Endodermal cell (in vitro differentiated cells): ENCODE measurements around the gene ACTN4. TPM values are rescaled to one million over a fixed set of nuclear protein-coding genes. Genes with fewer than 3 reads are reported as not detected.

Experiments
- DNase-seq: peaks from one replicate; pipeline ENCODE4 v3.0.0-alpha.2; 2017
- H3K27ac ChIP-seq: 2 replicates; pipeline ENCODE4 v1.5.1; 2013; ENCODE audit warnings: mild to moderate bottlenecking, low read depth, low read length, moderate library complexity
- H3K27me3 ChIP-seq: 2 replicates; pipeline ENCODE4 v1.6.1; 2013; ENCODE audit warnings: mild to moderate bottlenecking, low read length, moderate library complexity; ENCODE audit not compliant: insufficient read depth, control insufficient read depth, poor library complexity, severe bottlenecking
- H3K36me3 ChIP-seq: 2 replicates; pipeline ENCODE4 v1.7.0; 2013; ENCODE audit warnings: mild to moderate bottlenecking, low read length, moderate library complexity; ENCODE audit not compliant: control insufficient read depth, insufficient read depth
- H3K4me1 ChIP-seq: one replicate; pipeline ENCODE4 v1.7.0; 2013; ENCODE audit warnings: low read length; ENCODE audit not compliant: control insufficient read depth, insufficient read depth
- H3K4me3 ChIP-seq: 2 replicates; pipeline ENCODE4 v1.5.1; 2013; ENCODE audit warnings: mild to moderate bottlenecking, low read length, moderate library complexity
- H3K9ac ChIP-seq: 2 replicates; pipeline ENCODE4 v1.6.1; 2013; ENCODE audit warnings: mild to moderate bottlenecking, low read length, moderate library complexity; ENCODE audit not compliant: poor library complexity, severe bottlenecking; ENCODE audit errors: extremely low read depth
- H3K9me3 ChIP-seq: 2 replicates; pipeline ENCODE4 v1.6.1; 2013; ENCODE audit warnings: mild to moderate bottlenecking, low read length, moderate library complexity; ENCODE audit not compliant: control insufficient read depth
- H3K27ac Mint-ChIP-seq: 2 replicates; pipeline ENCODE4 v1.8.0; 2020; ENCODE audit warnings: mixed read lengths
- H3K27me3 Mint-ChIP-seq: 2 replicates; pipeline ENCODE4 v1.8.0; 2021; ENCODE audit warnings: mild to moderate bottlenecking, mixed read lengths; ENCODE audit not compliant: insufficient read depth
- H3K36me3 Mint-ChIP-seq: 2 replicates; pipeline ENCODE4 v1.8.0; 2020; ENCODE audit warnings: low read depth, mixed read lengths
- H3K4me1 Mint-ChIP-seq: 2 replicates; pipeline ENCODE4 v1.8.0; 2020; ENCODE audit warnings: mixed read lengths
- H3K4me3 Mint-ChIP-seq: 2 replicates; pipeline ENCODE4 v1.8.0; 2020; ENCODE audit warnings: mild to moderate bottlenecking, moderate library complexity, mixed read lengths
- H3K9me3 Mint-ChIP-seq: 2 replicates; pipeline ENCODE4 v1.8.0; 2020; ENCODE audit warnings: mild to moderate bottlenecking, mixed read lengths
- CTCF ChIP-seq: fragments of 200-600 bp; sonication (generic); conservative IDR thresholded peaks from 2 replicates; pipeline ENCODE4 v1.5.0; 2021; ENCODE audit warnings: antibody characterized with exemption, mild to moderate bottlenecking
- WGBS, 2 experiments: methylation state at CpG; one replicate each; pipeline versions ENCODE4 v1.1.5 to v1.1.7; 2013; ENCODE audit warnings: missing lambda C conversion rate in 2 of 2, mixed read lengths in 1 of 2; ENCODE audit not compliant: insufficient coverage in 1 of 2, insufficient read length in 1 of 2; 5-methylcytosine and 5-hydroxymethylcytosine counted together
- total RNA-seq, 2 donors: library from RNA; stranded (reverse); fragmentation: NEBNext Ultra II Directional in 1 of 2; extraction: Animal tissue kit (Norgen Biotek cat#: 25700) in 1 of 2; gene quantifications; 2 replicates in 1 of 2; 3 replicates in 1 of 2; pipeline ENCODE4 v1.2.1, GENCODE V29; 2021

ACTN4 gene
- total RNA-seq, 2 donors from 2014 or later: 378 to 437 TPM

GRCh38 chr19:38733241-38733492, 85.7 kb downstream of the ACTN4 start:
- Histone ChIP-seq H3K9ac (no peak overlapping the region), H3K27me3 (no peaks in the 10 kb centered on the region), H3K9me3 (no peaks in the 10 kb centered on the region), H3K4me3 (no peak overlapping the region), H3K27ac (no peak overlapping the region), H3K36me3 (peaks cover 27% of the 10 kb centered on the region), H3K4me1 (peaks cover 10% of the 10 kb centered on the region)
- Mint-ChIP-seq H3K27me3 (peaks cover 7% of the 10 kb centered on the region), H3K27ac (no peak overlapping the region), H3K36me3 (peaks cover 30% of the 10 kb centered on the region), H3K9me3 (no peaks in the 10 kb centered on the region), H3K4me3 (no peak overlapping the region), H3K4me1 (peaks cover 19% of the 10 kb centered on the region)
- 86 to 100% methylated on average over 1 of the region's 1 CpG for WGBS, 2 experiments
- no peak for DNase-seq
- no peak for TF ChIP-seq CTCF

GRCh38 chr19:38733493-38734175, 86.2 kb downstream of the ACTN4 start:
- Histone ChIP-seq H3K9ac (no peak overlapping the region), H3K9me3 (no peaks in the 10 kb centered on the region), H3K27me3 (no peaks in the 10 kb centered on the region), H3K4me1 (peaks cover 10% of the 10 kb centered on the region), H3K36me3 (peaks cover 27% of the 10 kb centered on the region), H3K4me3 (no peak overlapping the region), H3K27ac (no peak overlapping the region)
- TF ChIP-seq CTCF: no peak
- peaks cover 32% of the 10 kb centered on the region for H3K36me3 Mint-ChIP-seq
- H3K4me1 Mint-ChIP-seq: peaks cover 19% of the 10 kb centered on the region
- no peak overlapping the region for H3K27ac Mint-ChIP-seq
- DNase-seq: no peak
- H3K4me3 Mint-ChIP-seq: no peak overlapping the region
- peaks cover 2% of the 10 kb centered on the region for H3K9me3 Mint-ChIP-seq
- 86 to 89% methylated on average over 1 to 6 of the region's 6 CpGs for WGBS, 2 experiments
- peaks cover 7% of the 10 kb centered on the region for H3K27me3 Mint-ChIP-seq

- Histone ChIP-seq H3K27ac (no peak overlapping the region), H3K9me3 (no peaks in the 10 kb centered on the region), H3K9ac (no peak overlapping the region), H3K36me3 (peaks cover 27% of the 10 kb centered on the region), H3K4me1 (peaks cover 10% of the 10 kb centered on the region), H3K4me3 (no peak overlapping the region), H3K27me3 (no peaks in the 10 kb centered on the region)
- WGBS, 2 experiments: 86 to 91% methylated on average over 1 to 2 of the region's 4 CpGs
- Mint-ChIP-seq H3K27ac (no peak overlapping the region), H3K27me3 (peaks cover 7% of the 10 kb centered on the region), H3K4me1 (peaks cover 19% of the 10 kb centered on the region), H3K4me3 (no peak overlapping the region), H3K9me3 (peaks cover 2% of the 10 kb centered on the region), H3K36me3 (peaks cover 33% of the 10 kb centered on the region)
- no peak for TF ChIP-seq CTCF
- DNase-seq: no peak
Measured at GRCh38 chr19:38734176-38734425, 86.7 kb downstream of the ACTN4 start.
